PC-3 (cell line): Measurements from ENCODE around the gene KDM6A.
"Not testable (repeated sequence)": the region's sequence is repeated elsewhere in the genome, so short reads cannot be mapped to it uniquely, and the experiment has no call there.

Experiments
- EZH2 ChIP-seq: fragments of 300-600 bp; sonication (generic); IDR thresholded peaks from one replicate; pipeline ENCODE4 v1.6.1; 2017; ENCODE audit warnings: antibody characterized with exemption, mild to moderate bottlenecking, low read length; ENCODE audit not compliant: unreplicated experiment
- EZH2phosphoT487 ChIP-seq: fragments of 300-600 bp; sonication (generic); IDR thresholded peaks from 2 replicates; pipeline ENCODE4 v1.6.1; 2018; ENCODE audit warnings: mild to moderate bottlenecking, antibody characterized with exemption, low read length, borderline replicate concordance
- TF ChIP-seq, protein P1 (sequence below): fragments of 300-600 bp; sonication (generic); conservative IDR thresholded peaks from 2 replicates; pipeline ENCODE4 v1.5.1; 2017; ENCODE audit warnings: antibody characterized with exemption, low read depth, mild to moderate bottlenecking, low read length

DNA sequence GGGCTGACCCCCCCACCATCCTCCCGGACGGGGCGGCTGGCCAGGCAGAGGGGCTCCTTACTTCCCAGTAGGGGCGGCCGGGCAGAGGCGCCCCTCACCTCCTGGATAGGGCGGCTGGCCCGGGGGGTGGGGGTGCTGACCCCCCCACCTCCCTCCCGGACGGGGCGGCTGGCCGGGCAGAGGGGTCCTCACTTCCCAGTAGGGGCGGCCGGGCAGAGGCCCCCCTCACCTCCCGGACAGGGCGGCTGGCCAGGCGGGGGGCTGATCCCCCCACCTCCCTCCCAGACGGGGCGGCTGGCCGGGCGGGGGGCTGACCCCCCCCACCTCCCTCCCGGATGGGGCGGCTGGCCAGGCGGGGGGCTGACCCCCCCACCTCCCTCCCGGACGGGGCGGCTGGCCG is 167.1 kb downstream of the KDM6A start:
- TF ChIP-seq, protein P1, sequence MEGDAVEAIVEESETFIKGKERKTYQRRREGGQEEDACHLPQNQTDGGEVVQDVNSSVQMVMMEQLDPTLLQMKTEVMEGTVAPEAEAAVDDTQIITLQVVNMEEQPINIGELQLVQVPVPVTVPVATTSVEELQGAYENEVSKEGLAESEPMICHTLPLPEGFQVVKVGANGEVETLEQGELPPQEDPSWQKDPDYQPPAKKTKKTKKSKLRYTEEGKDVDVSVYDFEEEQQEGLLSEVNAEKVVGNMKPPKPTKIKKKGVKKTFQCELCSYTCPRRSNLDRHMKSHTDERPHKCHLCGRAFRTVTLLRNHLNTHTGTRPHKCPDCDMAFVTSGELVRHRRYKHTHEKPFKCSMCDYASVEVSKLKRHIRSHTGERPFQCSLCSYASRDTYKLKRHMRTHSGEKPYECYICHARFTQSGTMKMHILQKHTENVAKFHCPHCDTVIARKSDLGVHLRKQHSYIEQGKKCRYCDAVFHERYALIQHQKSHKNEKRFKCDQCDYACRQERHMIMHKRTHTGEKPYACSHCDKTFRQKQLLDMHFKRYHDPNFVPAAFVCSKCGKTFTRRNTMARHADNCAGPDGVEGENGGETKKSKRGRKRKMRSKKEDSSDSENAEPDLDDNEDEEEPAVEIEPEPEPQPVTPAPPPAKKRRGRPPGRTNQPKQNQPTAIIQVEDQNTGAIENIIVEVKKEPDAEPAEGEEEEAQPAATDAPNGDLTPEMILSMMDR, result not testable (repeated sequence)
- not testable (repeated sequence) for TF ChIP-seq EZH2phosphoT487, EZH2
